GM12878 (cell line): ENCODE measurements around the gene UNC5B. TPM values are rescaled to one million over a fixed set of nuclear protein-coding genes. Genes with fewer than 3 reads are reported as not detected.
"Not testable (repeated sequence)": the region's sequence is repeated elsewhere in the genome, so short reads cannot be mapped to it uniquely, and the experiment has no call there.

Source experiments
- ATAC-seq: fragments of 200-7000 bp; cut with Tn5 transposase; 3 replicates; pipeline ENCODE4 v1.9.1; 2020; ENCODE audit warnings: mild to moderate bottlenecking, moderate library complexity
- BruUV-seq: library from RNA; stranded (reverse); fragments of 400-500 nt; replicated peaks from 2 replicates; lab custom pipeline; 2021; lab: Mats Ljungman, UMichigan
- CTCF ChIA-PET: fragments of 300-600 bp; sonication (Branson Sonifier 250); formaldehyde crosslinking; extraction: SDS; loops from one replicate; lab custom pipeline; 2021; ENCODE audit warnings: inconsistent platforms; lab: Yijun Ruan, JAX
- POLR2A ChIA-PET: fragments of 350-600 bp; formaldehyde crosslinking; extraction: SDS; loops from one replicate; lab custom pipeline; 2021; ENCODE audit warnings: inconsistent platforms; lab: Charles Lee
- RAD21 ChIA-PET: fragments of 300-600 bp; sonication (Branson Sonifier 250); formaldehyde crosslinking; loops from one replicate; lab custom pipeline; 2023; ENCODE audit warnings: antibody characterized with exemption; ENCODE audit not compliant: unreplicated experiment; lab: Charles Lee
- SMC1A ChIA-PET: fragments of 300-600 bp; sonication (Branson Sonifier 250); formaldehyde crosslinking; loops from one replicate; lab custom pipeline; 2023; ENCODE audit not compliant: unreplicated experiment, uncharacterized antibody; lab: Charles Lee
- DNase-seq: peaks from one replicate; pipeline ENCODE4 v3.0.0-alpha.2; 2011; ENCODE audit warnings: low read depth, low spot score
- FAIRE-seq: peaks from 3 replicates; lab custom pipeline; 2011; peaks lifted over from hg19 to GRCh38; lab: Jason Lieb, UNC
- H2AFZ ChIP-seq: 2 replicates; pipeline ENCODE4 v1.6.0; 2011; ENCODE audit warnings: low read depth, low read length, control low read depth; ENCODE audit not compliant: control insufficient read depth
- H3K27ac ChIP-seq: 2 replicates; pipeline ENCODE4 v1.5.1; 2011; ENCODE audit warnings: control low read depth; ENCODE audit not compliant: control insufficient read depth, insufficient read depth
- H3K27me3 ChIP-seq, 2 experiments: replicated peaks in 1 of 2; 2 replicates each; pipeline versions ENCODE4 v1.6.0 to v1.6.1; 2011; ENCODE audit warnings: low read length in 1 of 2; ENCODE audit not compliant: control insufficient read depth in 2 of 2, insufficient read depth in 2 of 2
- H3K36me3 ChIP-seq, 2 experiments: 2 replicates each; pipeline ENCODE4 v1.5.1; 2011; ENCODE audit warnings: low read length in 1 of 2; ENCODE audit not compliant: control insufficient read depth in 2 of 2, insufficient read depth in 2 of 2
- H3K4me1 ChIP-seq: 2 replicates; pipeline ENCODE4 v1.6.1; 2011; ENCODE audit warnings: mild to moderate bottlenecking, low read length, moderate library complexity, mixed read lengths; ENCODE audit not compliant: control insufficient read depth, insufficient read depth
- H3K4me2 ChIP-seq: 2 replicates; pipeline ENCODE4 v1.6.0; 2011; ENCODE audit warnings: control low read depth; ENCODE audit not compliant: control insufficient read depth, insufficient read depth
- H3K4me3 ChIP-seq: fragments of 200-600 bp; sonication (generic); 2 replicates; pipeline ENCODE4 v1.5.1; 2016
- H3K79me2 ChIP-seq: 2 replicates; pipeline ENCODE4 v1.6.0; 2011; ENCODE audit warnings: low read length; ENCODE audit not compliant: control insufficient read depth, insufficient read depth
- H3K9ac ChIP-seq: 2 replicates; pipeline ENCODE4 v1.8.0; 2011; ENCODE audit warnings: low read length, control low read depth, mixed read lengths; ENCODE audit not compliant: control insufficient read depth, insufficient read depth
- H3K9me3 ChIP-seq: replicated peaks from 3 replicates; pipeline ENCODE4 v1.5.1; 2011; ENCODE audit warnings: mild to moderate bottlenecking, low read length; ENCODE audit not compliant: control insufficient read depth, insufficient read depth
- H4K20me1 ChIP-seq: 2 replicates; pipeline ENCODE4 v1.6.0; 2011; ENCODE audit not compliant: control insufficient read depth, insufficient read depth
- BACH1 ChIP-seq: fragments of 450-650 bp; IDR thresholded peaks from 2 replicates; pipeline ENCODE4 v1.6.1; 2017; ENCODE audit warnings: mild to moderate bottlenecking, borderline replicate concordance
- JUNB ChIP-seq: IDR thresholded peaks from 2 replicates; pipeline ENCODE4 v1.6.1; 2016; ENCODE audit warnings: antibody characterized with exemption, mild to moderate bottlenecking
- KDM1A ChIP-seq: fragments of 200-600 bp; sonication (generic); IDR thresholded peaks from 2 replicates; pipeline ENCODE4 v1.6.1; 2016; ENCODE audit warnings: borderline replicate concordance
- SPI1 ChIP-seq: IDR thresholded peaks from 2 replicates; pipeline ENCODE4 v1.6.1; 2011; ENCODE audit warnings: low read depth, mild to moderate bottlenecking, low read length, moderate library complexity, borderline replicate concordance; ENCODE audit not compliant: insufficient read depth
- WGBS: methylation state at CpG from one replicate; pipeline ENCODE4 v1.1.6; 2016; ENCODE audit warnings: low lambda C conversion rate; ENCODE audit not compliant: insufficient replicate concordance, insufficient coverage; ENCODE audit errors: missing lambda C conversion rate; 5-methylcytosine and 5-hydroxymethylcytosine counted together
- in situ Hi-C: fragments of 300-500 bp; cut with MboI; formaldehyde crosslinking; loops from 9 replicates; pipeline ENCODE4 v1.14.3; 2018; ENCODE audit warnings: mixed read lengths
- intact Hi-C: fragments of 100-400 bp; cut with micrococcal nuclease; formaldehyde crosslinking; loops from one replicate; pipeline ENCODE4 v1.14.2; 2022; ENCODE audit not compliant: unreplicated experiment
- polyA plus RNA-seq, 11 experiments: library from polyadenylated mRNA; depleted of rRNA in 4 of 11; unstranded in 6 of 11; stranded (reverse) in 5 of 11; fragments of >200 nt; fragmentation: Nextera tagmentation in 4 of 11; fragmentation: Illumina TruSeq in 1 of 11; extraction: Ambion mirVana in 4 of 11; extraction: Trizol in 1 of 11; gene quantifications; 1 replicate in 1 of 11; 2 replicates in 10 of 11; pipeline versions ENCODE4 v1.2.1 to v1.2.3, GENCODE V29; 2011 to 2016; ENCODE audit warnings: inconsistent platforms in 2 of 11, missing spikeins in 2 of 11, low read depth in 1 of 11
- total RNA-seq, 4 experiments: library from RNA; depleted of rRNA in 3 of 4; stranded (reverse); fragments of >200 nt in 3 of 4; fragmentation: Illumina TruSeq in 1 of 4; extraction: Trizol in 1 of 4; gene quantifications; 2 replicates each; pipeline versions ENCODE4 v1.2.1 to v1.2.3, GENCODE V29; 2013 to 2021

UNC5B gene
- total and polyA plus RNA-seq, 10 of the 15 experiments (the other 5 are each of a cell fraction or from before 2014, with no cell fraction given), result 0.03 to 0.08 TPM; not detected in 8

- DNase-seq, H3K9ac ChIP-seq, CTCF ChIA-PET, intact Hi-C loops, H2AFZ ChIP-seq, H3K4me1 ChIP-seq, in situ Hi-C loops, H3K4me2 ChIP-seq, H3K27ac ChIP-seq, RAD21 ChIA-PET, ATAC-seq, H3K9me3 ChIP-seq, BruUV-seq, H3K36me3 ChIP-seq, FAIRE-seq, H3K79me2 ChIP-seq, H3K4me3 ChIP-seq, SMC1A ChIA-PET, H4K20me1 ChIP-seq, POLR2A ChIA-PET: not testable (repeated sequence)
- peaks cover 4 to 12% of the 10 kb centered on the region in 2 experiments; a peak in 3 of 4 replicates for H3K27me3 ChIP-seq
- WGBS, result 6% methylated on average over 7 of the region's 7 CpGs
These were observed 7.0 kb downstream of the UNC5B start for GRCh38 chr10:71219236-71219917.

- Histone ChIP-seq H3K27ac (no peak overlapping the region), H3K4me2 (no peak overlapping the region), H3K4me3 (no peak overlapping the region), H2AFZ (no peak overlapping the region), H3K79me2 (no peaks in the 10 kb centered on the region), H3K9me3 (no peaks in the 10 kb centered on the region), H3K4me1 (no peaks in the 10 kb centered on the region), H3K27me3 (peaks cover 2 to 12% of the 10 kb centered on the region in 2 experiments; a peak in 3 of 4 replicates), H3K36me3 (no peaks in the 10 kb centered on the region), H4K20me1 (no peaks in the 10 kb centered on the region), H3K9ac (no peak overlapping the region)
- DNase-seq (no peak), ATAC-seq (no peak), FAIRE-seq (no peak)
- SMC1A ChIA-PET, result interaction anchor here (0.6 kb wide), 1 partner anchor 155 kb away, joined by 3 read pairs; no protein-coding TSS in a partner anchor
- WGBS, result 8% methylated on average over 8 of the region's 8 CpGs
- RAD21 ChIA-PET, result no interaction called here
- CTCF ChIA-PET, result no interaction called here
- TF ChIP-seq SPI1 (no peak), KDM1A (no peak), JUNB (no peak), BACH1 (no peak)
- intact Hi-C loops, result no loop called here
- POLR2A ChIA-PET, result no interaction called here
- in situ Hi-C loops, result no loop called here
- BruUV-seq, result no TSS peak
These were observed 7.7 kb downstream of the UNC5B start for GRCh38 chr10:71219918-71220688.
